ENCODE measurements around the gene CTU2. TPM values are rescaled to one million over a fixed set of nuclear protein-coding genes. Genes with fewer than 3 reads are reported as not detected.

CTU2 gene
- total RNA-seq, 1 donor from 2014 or later = 33.3 TPM

DNA sequence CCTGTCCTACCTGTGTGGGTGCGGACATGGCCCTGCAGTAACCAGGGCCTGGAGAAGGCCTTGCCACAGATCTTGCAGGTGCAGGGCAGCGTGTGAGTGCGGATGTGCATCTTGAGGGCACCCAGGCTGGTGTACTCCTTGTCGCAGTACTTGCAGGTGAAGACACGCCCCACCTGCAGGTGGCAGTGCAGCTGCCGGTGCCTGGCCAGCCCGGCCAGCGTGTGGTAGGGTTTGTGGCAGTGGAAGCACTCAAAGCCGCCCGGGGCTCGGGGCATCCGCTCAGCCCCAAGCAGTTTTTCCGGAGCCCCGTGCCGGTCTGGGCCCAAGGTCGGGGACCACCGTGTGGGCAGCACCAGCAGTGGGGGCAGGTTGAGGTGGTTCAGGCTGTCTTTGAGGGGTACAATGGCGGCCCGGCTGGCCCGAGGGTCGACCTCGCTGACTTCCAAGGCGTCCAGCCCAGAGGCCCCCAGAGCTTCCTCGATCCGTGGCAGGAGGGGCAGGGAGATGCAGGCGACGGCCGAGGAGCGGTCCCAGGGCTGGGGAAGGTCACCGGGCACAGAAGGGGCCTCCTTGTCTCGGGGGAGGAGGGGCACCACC lies 25.1 kb upstream of the CTU2 start:
- intact Hi-C loops (cut with micrococcal nuclease) = loop anchor here (1.0 kb wide), 2 partner anchors 30 to 100 kb away; partner anchors contain the start of gene CYBA

- intact Hi-C loops (cut with micrococcal nuclease) = loop anchor here (1.0 kb wide), 2 partner anchors 31 to 99 kb away; partner anchors contain the start of gene CYBA
These were observed 24.4 kb upstream of the CTU2 start for GRCh38 chr16:88681709-88682451.

- intact Hi-C loops (cut with micrococcal nuclease) = no loop called here
These were observed 21.6 kb upstream of the CTU2 start for GRCh38 chr16:88684569-88685155.

GRCh38 chr16:88685156-88686061 lies 20.9 kb upstream of the CTU2 start:
- intact Hi-C loops (cut with micrococcal nuclease) = loop anchor here (1.0 kb wide), 5 partner anchors 16 to 115 kb away; partner anchors contain the start of genes CTU2, CYBA, MVD and RNF166

DNA sequence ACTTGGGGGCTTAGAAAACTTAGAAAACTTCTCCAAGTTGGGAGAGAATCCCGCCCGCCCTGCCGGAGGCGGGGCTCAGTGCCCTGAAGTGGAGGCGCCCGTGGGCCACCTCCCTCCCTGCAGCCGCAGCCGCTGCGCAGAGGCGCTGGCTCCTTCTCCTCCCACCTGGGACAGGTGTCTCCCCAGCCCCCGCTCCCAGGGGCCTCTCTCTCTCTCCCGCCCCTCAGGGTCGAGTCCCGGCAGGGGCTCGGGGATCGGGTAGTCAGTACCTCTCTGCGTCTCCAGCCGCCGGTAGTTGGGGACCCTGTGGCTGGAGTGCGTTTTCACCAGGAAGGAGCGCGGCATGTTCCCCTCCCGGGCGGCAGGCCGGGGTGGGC lies 20.3 kb upstream of the CTU2 start:
- intact Hi-C loops (cut with micrococcal nuclease) = loop anchor here (1.0 kb wide), 5 partner anchors 15 to 116 kb away; partner anchors contain the start of genes CTU2, CYBA, MVD and RNF166

DNA sequence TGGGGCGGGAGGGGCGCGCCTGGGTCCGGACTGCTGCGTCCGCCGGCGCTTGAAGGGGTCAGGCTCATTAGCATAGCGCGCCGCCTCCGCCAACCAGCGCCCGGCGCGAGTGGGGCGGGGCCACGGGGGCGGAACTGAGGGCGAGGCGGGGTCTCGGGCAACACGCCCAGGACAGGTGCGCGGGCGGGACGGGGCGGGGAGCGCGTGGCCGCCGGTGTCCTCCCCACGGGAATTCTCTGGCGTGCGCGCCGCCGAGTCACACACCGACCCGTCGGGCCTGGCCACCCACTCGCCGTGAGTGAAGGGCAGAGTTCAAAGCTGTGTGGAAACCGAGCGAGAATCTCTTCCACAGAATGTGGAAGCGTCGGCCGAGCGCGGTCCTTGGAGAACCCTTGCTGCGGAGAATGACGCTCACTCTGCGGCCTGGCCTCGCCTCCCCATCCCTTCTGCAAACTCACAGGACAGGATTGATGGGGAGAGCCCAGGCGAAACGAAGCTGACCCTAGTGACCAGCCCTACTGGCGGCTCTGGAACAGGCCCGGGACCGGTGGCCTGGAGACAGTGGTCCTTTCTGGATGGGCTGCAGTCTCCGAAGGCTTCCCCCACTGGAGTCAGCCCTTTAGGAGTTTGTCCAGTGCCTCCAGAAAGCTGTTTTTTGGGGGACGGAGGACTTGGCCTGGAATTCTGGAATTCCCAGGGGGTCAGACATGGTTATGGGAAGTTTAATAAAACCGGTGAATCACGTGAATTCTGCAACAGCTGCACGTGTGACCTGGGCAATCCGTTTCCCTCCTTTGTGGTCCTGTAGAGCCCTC lies 19.7 kb upstream of the CTU2 start, which contains the start of gene SNAI3:
SNAI3 (minus strand) TSS at position 69 of the 815 bp plus-strand sequence. CDS start 101 bp downstream, outside the sequence.
- intact Hi-C loops (cut with micrococcal nuclease) = loop anchor here (1.0 kb wide), 5 partner anchors 15 to 116 kb away; partner anchors contain the start of genes CTU2, CYBA, MVD and RNF166

DNA sequence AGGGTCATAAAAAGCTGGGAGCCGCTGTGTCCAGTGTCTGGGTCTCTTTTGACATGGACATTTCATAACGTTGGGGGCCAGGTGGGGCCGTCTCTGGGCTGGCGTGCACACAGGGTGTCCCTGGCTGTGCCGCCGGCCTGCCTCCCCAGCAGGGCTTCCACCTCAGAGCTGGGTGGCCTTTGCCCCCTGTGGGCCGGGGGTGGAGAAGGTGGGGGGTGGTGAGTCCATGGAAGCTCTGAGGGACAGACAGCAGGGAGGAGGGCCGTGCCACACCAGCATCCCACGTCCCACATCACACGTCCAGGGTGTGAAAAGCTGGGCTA lies 19.1 kb upstream of the CTU2 start:
- intact Hi-C loops (cut with micrococcal nuclease) = no loop called here

- intact Hi-C loops (cut with micrococcal nuclease) = no loop called here
These were observed 18.7 kb upstream of the CTU2 start for GRCh38 chr16:88687676-88688012.

DNA sequence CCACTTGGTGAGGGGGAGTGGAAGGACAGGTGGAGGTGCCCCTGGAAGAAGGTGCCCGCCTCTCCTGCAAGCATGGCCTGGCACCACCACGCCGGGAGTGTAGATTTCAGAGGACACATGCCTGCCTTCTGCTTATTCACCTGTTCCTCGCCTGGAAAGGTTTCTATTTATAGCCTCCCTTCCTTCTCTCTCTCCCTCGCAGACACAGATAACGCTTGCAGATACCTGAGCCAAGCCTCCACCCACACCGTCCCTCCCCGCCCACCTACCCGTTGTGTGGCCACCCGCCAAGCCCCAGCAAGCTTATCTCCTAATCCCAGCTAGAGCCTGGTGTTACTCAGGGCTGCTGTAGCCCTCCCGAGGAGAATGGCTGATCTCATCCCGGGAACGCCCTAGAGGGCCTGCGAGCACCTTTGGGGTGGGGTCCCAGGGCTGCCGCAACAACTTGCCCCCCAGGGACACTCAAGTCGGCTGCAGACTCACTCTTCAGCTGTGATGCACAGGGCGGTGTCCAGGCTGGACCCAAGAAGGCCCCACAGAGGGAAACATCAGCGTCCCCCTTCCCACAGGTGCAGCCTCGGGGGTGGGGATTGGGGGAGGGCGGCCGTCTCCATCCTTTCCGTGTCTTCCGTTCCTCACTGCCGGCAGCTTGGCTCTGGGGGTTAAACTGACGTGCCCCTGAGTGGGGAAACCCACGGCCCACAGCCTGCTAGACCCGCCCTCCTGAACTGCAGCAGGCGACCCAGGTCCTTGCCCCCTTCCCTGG lies 18.1 kb upstream of the CTU2 start:
- intact Hi-C loops (cut with micrococcal nuclease) = no loop called here

GRCh38 chr16:88690341-88691128 lies 15.8 kb upstream of the CTU2 start:
- intact Hi-C loops (cut with micrococcal nuclease) = no loop called here

GRCh38 chr16:88691129-88691813 lies 15.0 kb upstream of the CTU2 start:
- intact Hi-C loops (cut with micrococcal nuclease) = no loop called here

- intact Hi-C loops (cut with micrococcal nuclease) = no loop called here
These were observed 14.3 kb upstream of the CTU2 start for GRCh38 chr16:88691924-88692560.

GRCh38 chr16:88692861-88693260 lies 13.4 kb upstream of the CTU2 start:
- intact Hi-C loops (cut with micrococcal nuclease) = no loop called here

DNA sequence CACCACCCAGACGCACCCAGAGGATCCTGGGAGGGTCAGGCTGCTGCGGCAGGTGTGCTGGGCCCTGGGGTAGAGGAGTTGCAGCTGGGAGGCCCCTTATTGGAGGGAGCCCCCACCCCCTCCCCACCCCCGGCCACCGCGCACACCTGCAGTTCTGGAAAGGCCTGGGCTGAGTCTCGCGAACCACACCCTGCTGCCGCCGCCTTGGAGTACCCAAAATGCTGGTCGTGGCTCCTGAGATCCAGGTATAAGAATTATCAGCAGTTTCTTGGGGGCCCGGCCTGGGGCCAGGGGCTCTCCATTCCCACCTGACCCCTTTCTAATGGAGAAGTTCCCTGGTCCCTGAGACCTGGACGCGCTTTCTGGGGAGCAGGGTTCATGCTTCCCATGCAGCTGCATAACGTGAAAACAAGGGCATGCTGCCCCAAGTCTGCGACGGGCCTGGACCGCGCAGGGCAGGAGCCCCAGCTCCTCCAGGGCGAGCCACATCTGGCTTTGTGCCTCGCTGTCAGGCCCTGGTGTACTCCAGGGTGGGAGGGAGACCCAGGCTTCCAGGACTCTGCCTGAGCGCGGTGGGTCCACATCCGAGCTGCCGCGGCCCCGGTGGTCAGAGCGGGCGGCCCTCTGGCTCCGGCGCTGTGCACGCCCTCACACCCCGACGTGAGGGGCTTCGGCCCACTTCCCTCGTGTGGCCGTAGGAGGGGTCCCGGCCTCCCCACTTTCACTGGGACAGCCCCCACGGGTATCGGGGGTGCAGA lies 12.7 kb upstream of the CTU2 start:
- intact Hi-C loops (cut with micrococcal nuclease) = no loop called here

DNA sequence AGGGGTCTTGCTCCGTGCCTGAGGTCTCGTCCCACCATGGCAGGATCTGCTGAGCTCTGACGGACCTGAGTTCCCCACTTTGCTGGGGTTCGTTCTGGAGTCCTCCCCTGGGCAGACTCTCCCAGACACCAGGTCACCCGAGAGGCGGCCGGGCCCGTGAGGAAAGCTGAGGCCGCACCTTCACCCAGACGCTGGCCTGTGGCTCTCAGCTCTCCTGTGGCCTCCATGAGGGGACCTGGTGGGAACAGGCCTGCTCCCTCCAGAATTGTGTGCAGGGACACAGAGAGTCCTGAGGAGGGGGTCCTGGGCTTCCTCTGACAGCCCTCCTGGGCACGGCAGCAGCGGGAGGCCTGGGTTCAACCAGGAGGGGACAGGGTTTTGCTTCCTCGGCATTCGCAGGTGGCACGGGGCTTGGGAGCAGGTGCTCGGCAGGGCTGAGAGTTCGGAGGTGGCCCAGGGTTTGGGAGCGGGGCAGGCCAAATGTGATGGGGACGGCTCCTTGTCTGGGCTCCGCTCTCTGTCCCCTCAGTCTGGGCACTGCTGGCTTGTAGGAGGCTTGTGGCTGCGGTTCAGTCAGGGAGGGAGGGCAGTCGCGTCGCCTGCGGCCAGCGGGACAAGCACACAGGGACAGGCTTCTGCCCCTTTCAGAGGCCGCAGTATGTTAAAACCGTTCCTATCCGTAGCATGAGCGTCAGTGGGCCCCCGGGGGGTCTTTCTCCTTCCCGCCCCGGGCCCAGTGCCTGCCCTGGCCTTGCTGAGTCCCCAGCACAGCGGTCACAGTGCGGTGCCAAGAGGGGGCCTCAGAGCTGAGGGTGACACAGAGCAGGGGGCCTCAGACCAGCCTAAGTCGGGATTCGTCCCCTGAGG lies 11.8 kb upstream of the CTU2 start:
- intact Hi-C loops (cut with micrococcal nuclease) = no loop called here

- intact Hi-C loops (cut with micrococcal nuclease) = no loop called here
These were observed 11.1 kb upstream of the CTU2 start for GRCh38 chr16:88695218-88695617.
